Body of pancreas (tissue), 4 donors: Measurements from ENCODE around the gene PIK3CB. TPM values are rescaled to one million over a fixed set of nuclear protein-coding genes. Genes with fewer than 3 reads are reported as not detected.

Source experiments
- ATAC-seq: fragments of 150-250 bp; one replicate; pipeline ENCODE4 v1.9.1; 2016
- DNase-seq, 4 donors: peaks; one replicate each; pipeline ENCODE4 v3.0.0-alpha.2; 2019
- H3K27ac ChIP-seq, 4 donors: fragments of 200-600 bp; sonication (generic); 1 replicate in 3 of 4; 2 replicates in 1 of 4; pipeline versions ENCODE4 v1.5.1 to v1.6.1; 2016 to 2019; ENCODE audit warnings: mild to moderate bottlenecking in 1 of 4, mixed read lengths in 1 of 4, moderate library complexity in 1 of 4
- H3K27me3 ChIP-seq, 2 donors: fragments of 200-600 bp; sonication (generic); one replicate each; pipeline ENCODE4 v1.6.0; 2016; ENCODE audit warnings: mild to moderate bottlenecking in 1 of 2
- H3K36me3 ChIP-seq, 2 donors: fragments of 200-600 bp; sonication (generic); replicated peaks in 1 of 2; 2 replicates each; pipeline ENCODE4 v1.5.1; 2016; ENCODE audit warnings: low read depth in 2 of 2; ENCODE audit not compliant: insufficient read depth in 1 of 2
- H3K4me1 ChIP-seq: fragments of 200-600 bp; sonication (generic); one replicate; pipeline ENCODE4 v1.6.0; 2016
- H3K4me3 ChIP-seq, 2 donors: fragments of 200-600 bp; sonication (generic); 1 replicate in 1 of 2; 2 replicates in 1 of 2; pipeline ENCODE4 v1.5.1; 2016 to 2019
- H3K9me3 ChIP-seq, 3 donors: fragments of 200-600 bp; sonication (generic); 1 replicate in 2 of 3; 2 replicates in 1 of 3; pipeline ENCODE4 v1.5.1; 2016
- CTCF ChIP-seq, 7 experiments: fragments of 450-650 bp in 4 of 7; fragments of 200-600 bp in 3 of 7; sonication (generic) in 3 of 7; IDR thresholded peaks; one replicate each; pipeline ENCODE4 v1.5.1; 2016 to 2019; ENCODE audit warnings: antibody characterized with exemption in 7 of 7
- POLR2A ChIP-seq, 3 donors: fragments of 450-650 bp; IDR thresholded peaks; one replicate each; pipeline ENCODE4 v1.6.1; 2016; ENCODE audit warnings: antibody characterized with exemption in 3 of 3, mild to moderate bottlenecking in 2 of 3
- WGBS, 2 donors: methylation state at CpG; one replicate each; pipeline ENCODE4 v1.1.5; 2017; 5-methylcytosine and 5-hydroxymethylcytosine counted together
- intact Hi-C: fragments of 100-400 bp; cut with DNase I; formaldehyde crosslinking; loops from one replicate; pipeline ENCODE4 v1.15.1; 2023
- total RNA-seq, 2 donors: library from RNA; depleted of rRNA; stranded (reverse); fragments of >200 nt; gene quantifications; one replicate each; pipeline ENCODE4 v1.1.0, GENCODE V29; 2016

PIK3CB gene
- total RNA-seq, 2 donors from 2014 or later, result 40.2 to 50.1 TPM

GRCh38 chr3:138646008-138646407, 188.7 kb downstream of the PIK3CB start:
- ATAC-seq (no peak), DNase-seq (no peak)
- Histone ChIP-seq H3K9me3 (peaks cover 0 to 7% (median 0%) of the 10 kb centered on the region in 3 donors), H3K27me3 (no peaks in the 10 kb centered on the region), H3K4me3 (no peak overlapping the region), H3K4me1 (no peaks in the 10 kb centered on the region), H3K27ac (no peak overlapping the region), H3K36me3 (peaks cover 9% of the 10 kb centered on the region in 2 donors)
- intact Hi-C loops, result no loop called here
- no peak for TF ChIP-seq CTCF (IDR thresholded peaks at IDR 0.05)
- TF ChIP-seq POLR2A (IDR thresholded peaks at IDR 0.05), result no peak

- 97 to 100% methylated on average over 1 of the region's 1 CpG for WGBS, 2 donors
Measured at GRCh38 chr3:138642927-138643253, 191.8 kb downstream of the PIK3CB start.

GRCh38 chr3:138642226-138642926, 192.4 kb downstream of the PIK3CB start:
- Histone ChIP-seq H3K4me1 (no peaks in the 10 kb centered on the region), H3K4me3 (no peak overlapping the region), H3K36me3 (no peaks in the 10 kb centered on the region), H3K27ac (no peak overlapping the region), H3K27me3 (no peaks in the 10 kb centered on the region), H3K9me3 (peaks cover 0 to 7% (median 0%) of the 10 kb centered on the region in 3 donors)
- intact Hi-C loops, result no loop called here
- no peak for TF ChIP-seq POLR2A (IDR thresholded peaks at IDR 0.05)
- TF ChIP-seq CTCF (IDR thresholded peaks at IDR 0.05), result no peak
- DNase-seq (no peak), ATAC-seq (no peak)
- 83 to 89% methylated on average over 4 of the region's 4 CpGs for WGBS, 2 donors

More at GRCh38 chr3:138642927-138643253, 191.8 kb downstream of the PIK3CB start:
- intact Hi-C loops, result no loop called here
- no peak for TF ChIP-seq POLR2A (IDR thresholded peaks at IDR 0.05)
- no peak for TF ChIP-seq CTCF (IDR thresholded peaks at IDR 0.05)
- Histone ChIP-seq H3K36me3 (no peaks in the 10 kb centered on the region), H3K9me3 (peaks cover 0 to 7% (median 0%) of the 10 kb centered on the region in 3 donors), H3K4me1 (no peaks in the 10 kb centered on the region), H3K27me3 (no peaks in the 10 kb centered on the region), H3K4me3 (no peak overlapping the region), H3K27ac (no peak overlapping the region)
- no peak for ATAC-seq
- DNase-seq, result no peak

- Histone ChIP-seq H3K4me1 (no peaks in the 10 kb centered on the region), H3K4me3 (no peak overlapping the region), H3K36me3 (peaks cover 0 to 2% of the 10 kb centered on the region in 2 donors), H3K27ac (no peak overlapping the region), H3K27me3 (no peaks in the 10 kb centered on the region), H3K9me3 (peaks cover 0 to 7% (median 0%) of the 10 kb centered on the region in 3 donors)
- no peak for ATAC-seq
- WGBS, 2 donors, result 49 to 55% methylated on average over 4 of the region's 4 CpGs
- no peak for DNase-seq
- intact Hi-C loops, result no loop called here
- no peak for TF ChIP-seq POLR2A (IDR thresholded peaks at IDR 0.05)
- no peak for TF ChIP-seq CTCF (IDR thresholded peaks at IDR 0.05)
Measured at GRCh38 chr3:138640537-138640936, 194.2 kb downstream of the PIK3CB start.

- Histone ChIP-seq H3K4me1 (no peaks in the 10 kb centered on the region), H3K36me3 (peaks cover 0 to 2% of the 10 kb centered on the region in 2 donors), H3K4me3 (no peak overlapping the region), H3K27me3 (no peaks in the 10 kb centered on the region), H3K27ac (no peak overlapping the region), H3K9me3 (peaks cover 0 to 6% (median 0%) of the 10 kb centered on the region in 3 donors)
- TF ChIP-seq CTCF (IDR thresholded peaks at IDR 0.05) (no peak), POLR2A (IDR thresholded peaks at IDR 0.05) (no peak)
- no peak for ATAC-seq
- whole genome bisulfite sequencing, 2 donors, result 88 to 90% methylated on average over 2 of the region's 2 CpGs
- intact Hi-C loops, result no loop called here
- no peak for DNase-seq
Measured at GRCh38 chr3:138638641-138639040, 196.1 kb downstream of the PIK3CB start.
